PFSK-1 (cell line): ENCODE data around the gene NRP2.

ENCODE experiments used
- FOXP2 ChIP-seq: optimal IDR thresholded peaks from 2 replicates; pipeline ENCODE3; 2011; ENCODE audit warnings: borderline replicate concordance, control low read depth, inconsistent platforms; ENCODE audit not compliant: insufficient read depth; ENCODE audit errors: extremely low read length, extremely low read depth
- POLR2AphosphoS5 ChIP-seq: IDR thresholded peaks from 2 replicates; pipeline ENCODE4 v1.6.1; 2012; ENCODE audit warnings: low read depth, mild to moderate bottlenecking, control low read depth, low read length, moderate library complexity
- REST ChIP-seq, 2 experiments: IDR thresholded peaks; 2 replicates each; pipeline versions ENCODE4 v1.6.1 to v1.8.0; 2011 to 2012; ENCODE audit warnings: low read depth in 2 of 2, low read length in 2 of 2, control low read depth in 1 of 2, inconsistent platforms in 1 of 2, mild to moderate bottlenecking in 1 of 2, moderate library complexity in 1 of 2; ENCODE audit not compliant: insufficient read depth in 1 of 2
- SIN3A ChIP-seq: IDR thresholded peaks from 2 replicates; pipeline ENCODE4 v1.6.1; 2012; ENCODE audit warnings: mild to moderate bottlenecking, low read length, moderate library complexity, borderline replicate concordance; ENCODE audit not compliant: insufficient read depth
- TAF1 ChIP-seq: IDR thresholded peaks from 2 replicates; pipeline ENCODE4 v1.6.1; 2012; ENCODE audit warnings: low read length, control low read depth, borderline replicate concordance; ENCODE audit not compliant: insufficient read depth

NRP2 gene

DNA sequence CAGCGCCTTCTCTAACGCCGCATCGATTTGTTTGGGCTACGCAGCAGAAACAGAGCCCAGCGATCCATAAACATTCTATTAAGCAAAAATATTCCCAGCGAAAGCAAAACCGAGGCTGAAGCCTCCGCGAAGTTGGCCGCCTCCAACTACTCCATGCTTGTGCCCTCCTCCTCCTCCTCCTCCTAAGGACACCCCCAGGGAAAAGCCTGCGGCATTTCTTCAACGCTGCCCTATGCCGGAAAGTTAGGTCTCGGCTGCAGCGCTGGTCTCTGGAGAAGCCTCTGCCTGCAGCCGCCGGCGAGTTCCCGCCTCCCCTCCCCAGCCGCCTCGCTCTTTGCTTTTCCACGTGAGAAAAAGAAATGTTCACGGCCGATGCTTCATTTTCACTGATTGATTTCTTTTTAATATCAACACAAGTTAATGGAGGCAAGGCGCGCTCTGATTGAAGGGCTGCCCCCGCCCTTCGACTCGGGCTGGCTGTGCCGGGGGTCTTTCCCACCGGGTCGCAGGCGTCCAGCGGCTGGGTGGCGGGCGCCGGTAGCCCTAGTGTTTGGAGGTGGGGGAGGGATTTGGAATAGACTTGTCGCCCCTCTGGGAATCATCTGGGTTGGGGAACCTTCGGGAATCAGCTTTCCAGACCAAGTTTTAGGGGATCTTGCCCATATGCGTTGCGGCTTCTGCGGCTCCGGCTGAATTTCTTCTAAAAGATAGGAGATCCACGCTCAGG lies 3.9 kb downstream of the NRP2 start:
- TF ChIP-seq REST (IDR thresholded peaks at IDR 0.05; ENCODE audit: insufficient read depth in 1 of 2, low read depth in 2 of 2, low read length in 2 of 2) (no peak), TAF1 (no peak), POLR2AphosphoS5 (no peak), SIN3A (no peak), FOXP2 (no peak)

- TF ChIP-seq REST (IDR thresholded peaks at IDR 0.05; ENCODE audit: insufficient read depth in 1 of 2, low read depth in 2 of 2, low read length in 2 of 2) (no peak), FOXP2 (no peak), TAF1 (no peak), SIN3A (no peak), POLR2AphosphoS5 (no peak)
Measured at GRCh38 chr2:205686783-205687640, 4.7 kb downstream of the NRP2 start.

- TF ChIP-seq FOXP2 (no peak), TAF1 (no peak), SIN3A (no peak), REST (IDR thresholded peaks at IDR 0.05; ENCODE audit: insufficient read depth in 1 of 2, low read depth in 2 of 2, low read length in 2 of 2) (no peak)
Measured at GRCh38 chr2:205687641-205687956, 5.3 kb downstream of the NRP2 start.

DNA sequence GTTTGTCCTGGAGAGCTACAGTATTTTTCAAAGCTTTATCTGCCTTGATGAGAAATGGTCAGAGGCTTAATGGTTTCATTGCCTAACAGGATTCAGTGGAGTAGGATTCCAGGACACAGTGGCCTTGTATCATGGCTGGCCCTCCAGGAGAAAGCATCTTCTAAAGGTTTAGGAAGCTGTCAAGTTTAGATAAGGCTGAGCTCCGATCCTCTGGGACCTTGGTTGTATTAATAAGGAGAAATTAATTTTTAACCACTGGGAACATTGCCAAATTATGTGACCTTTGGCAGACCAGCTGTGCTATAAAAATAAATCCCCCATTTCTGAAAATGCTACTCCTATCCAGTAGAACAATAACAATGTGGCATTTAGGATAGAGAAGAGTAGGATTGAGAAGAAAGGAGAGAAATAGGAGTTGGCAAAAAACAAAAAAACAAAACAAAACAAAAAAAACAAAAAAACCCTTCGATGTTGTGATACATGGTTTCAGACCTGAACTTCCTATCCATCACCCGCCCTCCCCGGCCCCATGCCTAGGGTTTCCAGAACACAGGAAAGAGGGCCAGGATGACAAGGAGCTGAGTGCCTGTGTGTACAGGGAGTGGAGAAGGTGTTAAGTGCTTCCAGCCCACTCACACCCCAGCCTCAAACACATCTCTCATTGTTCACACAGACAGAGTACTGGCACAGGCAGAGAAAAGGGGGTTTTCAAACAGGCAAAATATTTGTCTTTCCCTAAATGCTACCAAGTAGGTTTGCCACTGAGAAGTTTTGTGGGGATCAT lies 6.3 kb downstream of the NRP2 start:
- no peak for TF ChIP-seq TAF1
- TF ChIP-seq POLR2AphosphoS5: no peak
- no peak for TF ChIP-seq SIN3A
- TF ChIP-seq FOXP2: no peak
- no peak for TF ChIP-seq REST (IDR thresholded peaks at IDR 0.05; ENCODE audit: insufficient read depth in 1 of 2, low read depth in 2 of 2, low read length in 2 of 2)
